HG03571 (cell line): ENCODE measurements around the gene APRT.

Experiments
- ATAC-seq: cut with Tn5 transposase; IDR thresholded peaks from one replicate; pipeline ENCODE4 v1.9.1; 2021; ENCODE audit not compliant: unreplicated experiment

APRT gene

DNA sequence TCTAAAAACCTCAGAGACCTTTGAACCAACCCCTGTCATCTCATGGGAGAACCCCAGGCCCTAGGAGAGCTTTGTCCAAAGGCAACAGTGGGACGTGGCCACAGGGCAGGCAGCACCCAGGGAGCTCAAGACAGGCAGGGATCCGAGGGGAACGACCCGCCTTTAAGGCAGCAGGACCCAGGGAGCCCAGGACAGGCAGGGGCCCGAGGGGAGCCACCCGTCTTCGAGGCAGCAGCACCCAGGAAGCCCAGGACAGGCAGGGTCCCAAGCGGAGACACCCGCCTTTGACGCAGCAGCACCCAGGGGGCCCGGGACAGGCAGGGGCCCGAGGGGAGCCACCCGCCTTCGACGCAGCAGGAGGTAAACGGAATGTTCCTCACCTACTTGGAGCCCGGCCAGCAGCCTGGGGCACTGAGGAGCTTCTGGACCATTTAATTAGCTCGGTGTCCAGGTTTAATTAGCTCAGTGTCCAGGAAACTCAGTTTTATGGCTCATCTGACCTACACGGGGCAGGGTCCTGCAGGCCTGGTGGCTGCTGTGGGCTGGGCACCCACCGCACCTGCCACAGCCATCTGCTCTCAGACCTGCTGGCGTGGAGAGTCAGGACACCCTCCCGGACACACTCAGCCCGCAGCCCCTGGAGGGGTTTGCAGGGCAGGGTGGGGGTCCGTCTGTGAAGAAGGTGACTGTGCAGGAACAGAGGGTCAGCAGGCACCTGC, 51.1 kb downstream of the APRT start:
- ATAC-seq: no peak

- ATAC-seq: no peak
These were observed 51.8 kb downstream of the APRT start for GRCh38 chr16:88759976-88760350.
